ENCODE data around the gene TMEM117. TPM values are rescaled to one million over a fixed set of nuclear protein-coding genes. Genes with fewer than 3 reads are reported as not detected.

The TMEM117 gene
- total and polyA plus RNA-seq, 11 donors: 3.7 to 13.5 (median 7.3) TPM

- WGBS, 4 donors: 87 to 96% (median 92%) methylated on average over 4 of the region's 4 CpGs
- TF ChIP-seq POLR2A (IDR thresholded peaks at IDR 0.05) (no peak), CTCF (IDR thresholded peaks at IDR 0.05) (no peak)
- ATAC-seq: no peak
- no peaks in the 10 kb centered on the region for H3K9me3 ChIP-seq
- intact Hi-C loops (cut with DNase I): no loop called here
- no peak for DNase-seq
- H3K27ac ChIP-seq: no peak overlapping the region
- H3K27me3 ChIP-seq: no peaks in the 10 kb centered on the region
- H3K4me1 ChIP-seq: no peaks in the 10 kb centered on the region
- H3K4me3 ChIP-seq: no peak overlapping the region
- no peaks in the 10 kb centered on the region for H3K36me3 ChIP-seq
These were observed 23.0 kb upstream of the TMEM117 start for GRCh38 chr12:43812926-43813325.

- no peak for TF ChIP-seq CTCF (IDR thresholded peaks at IDR 0.05)
- no peak for TF ChIP-seq POLR2A (IDR thresholded peaks at IDR 0.05)
- intact Hi-C loops (cut with DNase I): no loop called here
- H3K36me3 ChIP-seq: no peaks in the 10 kb centered on the region
- 82 to 84% (median 83%) methylated on average over 3 of the region's 3 CpGs for WGBS, 4 donors
- DNase-seq (no peak), ATAC-seq (no peak)
- no peak overlapping the region for H3K27ac ChIP-seq
- no peak overlapping the region for H3K4me3 ChIP-seq
- H3K9me3 ChIP-seq: no peaks in the 10 kb centered on the region
- no peaks in the 10 kb centered on the region for H3K4me1 ChIP-seq
- no peaks in the 10 kb centered on the region for H3K27me3 ChIP-seq
These were observed 20.5 kb upstream of the TMEM117 start for GRCh38 chr12:43815416-43815815.

- WGBS, 4 donors: 81 to 85% (median 83%) methylated on average over 3 of the region's 3 CpGs
- DNase-seq: no peak
- H3K36me3 ChIP-seq: no peaks in the 10 kb centered on the region
- no peak overlapping the region for H3K27ac ChIP-seq
- intact Hi-C loops (cut with DNase I): no loop called here
- H3K9me3 ChIP-seq: no peaks in the 10 kb centered on the region
- H3K27me3 ChIP-seq: no peaks in the 10 kb centered on the region
- TF ChIP-seq CTCF (IDR thresholded peaks at IDR 0.05) (no peak), POLR2A (IDR thresholded peaks at IDR 0.05) (no peak)
- ATAC-seq: no peak
- no peak overlapping the region for H3K4me3 ChIP-seq
- no peaks in the 10 kb centered on the region for H3K4me1 ChIP-seq
These were observed 19.7 kb upstream of the TMEM117 start for GRCh38 chr12:43816168-43816567.

- H3K4me3 ChIP-seq: no peak overlapping the region
- no peak for TF ChIP-seq POLR2A (IDR thresholded peaks at IDR 0.05)
- TF ChIP-seq CTCF (IDR thresholded peaks at IDR 0.05): no peak
- no peaks in the 10 kb centered on the region for H3K36me3 ChIP-seq
- no peaks in the 10 kb centered on the region for H3K4me1 ChIP-seq
- H3K27me3 ChIP-seq: no peaks in the 10 kb centered on the region
- WGBS, 4 donors: 85 to 89% (median 89%) methylated on average over 8 of the region's 8 CpGs
- no peaks in the 10 kb centered on the region for H3K9me3 ChIP-seq
- intact Hi-C loops (cut with DNase I): no loop called here
- ATAC-seq (no peak), DNase-seq (no peak)
- no peak overlapping the region for H3K27ac ChIP-seq
These were observed 11.6 kb upstream of the TMEM117 start for GRCh38 chr12:43824207-43824775.
